ENCODE data around the gene MTFP1. TPM values are rescaled to one million over a fixed set of nuclear protein-coding genes. Genes with fewer than 3 reads are reported as not detected.

Gene MTFP1
- total RNA-seq, 1 experiment from 2014 or later, result 65.7 TPM

DNA sequence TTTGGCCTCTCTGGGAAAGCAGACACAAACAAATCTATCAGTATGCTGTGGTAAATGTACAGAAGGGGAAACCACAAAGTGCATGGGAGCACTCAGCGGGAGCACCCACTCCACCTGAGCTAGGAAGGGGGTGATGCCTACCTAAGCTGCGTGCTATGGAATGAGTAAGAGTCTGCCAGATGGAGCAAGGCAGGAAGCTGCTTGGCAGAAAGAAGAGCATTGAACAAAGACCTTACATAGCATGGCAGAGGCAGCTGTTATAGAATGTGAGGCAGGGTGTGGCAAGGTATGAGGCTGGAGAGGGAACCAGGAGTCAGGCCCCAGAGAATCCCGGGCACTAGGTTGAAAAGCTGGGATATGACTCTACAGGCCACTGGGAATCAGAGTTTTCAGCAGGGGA, 13.8 kb upstream of the MTFP1 start:
- no peak overlapping the region for H3K4me3 ChIP-seq (ENCODE audit: low read length)
- peaks cover 18% of the 10 kb centered on the region for H3K4me1 ChIP-seq (ENCODE audit: insufficient read depth, low read length)
- intact Hi-C loops (cut with micrococcal nuclease), result no loop called here
- no peak for DNase-seq
- no peaks in the 10 kb centered on the region for H3F3A ChIP-seq (ENCODE audit: low read length, unreplicated experiment)
- no peak for ATAC-seq
- no peaks in the 10 kb centered on the region for H3K27me3 ChIP-seq (ENCODE audit: low read length)
- CTCF ChIA-PET, result no interaction called here
- no TSS peak for BruUV-seq (replicated peaks)
- H3K9me3 ChIP-seq (ENCODE audit: low read length), result no peaks in the 10 kb centered on the region
- no peaks in the 10 kb centered on the region for H3K9me2 ChIP-seq (replicated peaks; ENCODE audit: low read length)
- H3K79me2 ChIP-seq (ENCODE audit: low read length), result no peaks in the 10 kb centered on the region
- H3K36me3 ChIP-seq (ENCODE audit: low read depth, low read length), result peaks cover 24% of the 10 kb centered on the region
- TF ChIP-seq EZH2phosphoT487 (IDR thresholded peaks at IDR 0.05; ENCODE audit: borderline replicate concordance, low read length) (no peak), EZH2 (IDR thresholded peaks at IDR 0.05; ENCODE audit: low read length, unreplicated experiment) (no peak)
- TF ChIP-seq, protein P1, sequence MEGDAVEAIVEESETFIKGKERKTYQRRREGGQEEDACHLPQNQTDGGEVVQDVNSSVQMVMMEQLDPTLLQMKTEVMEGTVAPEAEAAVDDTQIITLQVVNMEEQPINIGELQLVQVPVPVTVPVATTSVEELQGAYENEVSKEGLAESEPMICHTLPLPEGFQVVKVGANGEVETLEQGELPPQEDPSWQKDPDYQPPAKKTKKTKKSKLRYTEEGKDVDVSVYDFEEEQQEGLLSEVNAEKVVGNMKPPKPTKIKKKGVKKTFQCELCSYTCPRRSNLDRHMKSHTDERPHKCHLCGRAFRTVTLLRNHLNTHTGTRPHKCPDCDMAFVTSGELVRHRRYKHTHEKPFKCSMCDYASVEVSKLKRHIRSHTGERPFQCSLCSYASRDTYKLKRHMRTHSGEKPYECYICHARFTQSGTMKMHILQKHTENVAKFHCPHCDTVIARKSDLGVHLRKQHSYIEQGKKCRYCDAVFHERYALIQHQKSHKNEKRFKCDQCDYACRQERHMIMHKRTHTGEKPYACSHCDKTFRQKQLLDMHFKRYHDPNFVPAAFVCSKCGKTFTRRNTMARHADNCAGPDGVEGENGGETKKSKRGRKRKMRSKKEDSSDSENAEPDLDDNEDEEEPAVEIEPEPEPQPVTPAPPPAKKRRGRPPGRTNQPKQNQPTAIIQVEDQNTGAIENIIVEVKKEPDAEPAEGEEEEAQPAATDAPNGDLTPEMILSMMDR (conservative IDR thresholded peaks at IDR 0.05; ENCODE audit: low read depth, low read length), result no peak
- H2AFZ ChIP-seq (ENCODE audit: low read length), result no peak overlapping the region
- H4K20me1 ChIP-seq (ENCODE audit: low read length), result no peaks in the 10 kb centered on the region
- no peak overlapping the region for H3K9ac ChIP-seq (ENCODE audit: low read length)
- no peak overlapping the region for H3K27ac ChIP-seq (ENCODE audit: low read length)
- H3K4me2 ChIP-seq (ENCODE audit: low read length), result no peak overlapping the region
- POLR2A ChIA-PET (ENCODE audit: unreplicated experiment), result interaction anchor here (0.6 kb wide), 1 partner anchor 15 kb away, joined by 4 read pairs; the partner anchor contains the start of gene SEC14L2

DNA sequence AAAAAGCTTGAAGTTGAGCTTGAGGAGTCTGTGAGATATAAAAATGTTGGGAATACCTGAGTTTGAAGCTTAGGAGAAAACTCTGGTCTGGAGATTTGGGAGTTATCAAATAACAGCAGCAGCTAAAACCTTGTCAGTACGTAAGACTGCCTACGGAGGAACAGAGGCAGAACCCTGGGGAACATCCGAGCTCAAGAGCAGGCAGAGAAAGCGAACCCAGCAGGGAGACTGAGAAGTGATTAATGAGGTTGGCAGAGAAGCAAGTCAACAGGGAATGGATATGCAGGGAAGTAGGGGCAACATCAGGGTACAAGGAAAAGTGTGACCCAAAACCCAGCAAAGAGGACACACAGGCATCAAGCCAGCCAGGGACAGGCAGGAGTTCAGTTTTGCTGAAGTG, 12.6 kb upstream of the MTFP1 start:
- H3K79me2 ChIP-seq (ENCODE audit: low read length), result no peaks in the 10 kb centered on the region
- TF ChIP-seq EZH2 (IDR thresholded peaks at IDR 0.05; ENCODE audit: low read length, unreplicated experiment) (no peak), EZH2phosphoT487 (IDR thresholded peaks at IDR 0.05; ENCODE audit: borderline replicate concordance, low read length) (no peak)
- TF ChIP-seq, protein P1 (conservative IDR thresholded peaks at IDR 0.05; ENCODE audit: low read depth, low read length), result no peak
- no peak overlapping the region for H3K27ac ChIP-seq (ENCODE audit: low read length)
- intact Hi-C loops (cut with micrococcal nuclease), result no loop called here
- H3K9me2 ChIP-seq (replicated peaks; ENCODE audit: low read length), result no peaks in the 10 kb centered on the region
- no peak overlapping the region for H3K4me3 ChIP-seq (ENCODE audit: low read length)
- H2AFZ ChIP-seq (ENCODE audit: low read length), result no peak overlapping the region
- ATAC-seq (no peak), DNase-seq (no peak)
- no TSS peak for BruUV-seq (replicated peaks)
- no peak overlapping the region for H3K4me2 ChIP-seq (ENCODE audit: low read length)
- H3K4me1 ChIP-seq (ENCODE audit: insufficient read depth, low read length), result peaks cover 15% of the 10 kb centered on the region
- ChIA-PET POLR2A (ENCODE audit: unreplicated experiment) (no interaction called here), CTCF (interaction anchor here (0.7 kb wide), 2 partner anchors 9 to 11 kb away, joined by 3 to 5 read pairs; no protein-coding TSS in a partner anchor)
- H3F3A ChIP-seq (ENCODE audit: low read length, unreplicated experiment), result no peaks in the 10 kb centered on the region
- no peaks in the 10 kb centered on the region for H3K27me3 ChIP-seq (ENCODE audit: low read length)
- H3K9me3 ChIP-seq (ENCODE audit: low read length), result no peaks in the 10 kb centered on the region
- H3K36me3 ChIP-seq (ENCODE audit: low read depth, low read length), result peaks cover 34% of the 10 kb centered on the region
- H4K20me1 ChIP-seq (ENCODE audit: low read length), result no peaks in the 10 kb centered on the region
- H3K9ac ChIP-seq (ENCODE audit: low read length), result no peak overlapping the region

- CTCF ChIA-PET, result no interaction called here
- Histone ChIP-seq H3K4me1 (ENCODE audit: insufficient read depth, low read length) (peaks cover 8% of the 10 kb centered on the region), H3K9ac (ENCODE audit: low read length) (no peak overlapping the region), H3K27me3 (ENCODE audit: low read length) (no peaks in the 10 kb centered on the region), H3K79me2 (ENCODE audit: low read length) (no peaks in the 10 kb centered on the region), H4K20me1 (ENCODE audit: low read length) (no peaks in the 10 kb centered on the region), H3K27ac (ENCODE audit: low read length) (no peak overlapping the region), H3K9me3 (ENCODE audit: low read length) (no peaks in the 10 kb centered on the region), H3K4me3 (ENCODE audit: low read length) (no peak overlapping the region), H3K9me2 (replicated peaks; ENCODE audit: low read length) (no peaks in the 10 kb centered on the region), H3F3A (ENCODE audit: low read length, unreplicated experiment) (no peaks in the 10 kb centered on the region), H2AFZ (ENCODE audit: low read length) (no peak overlapping the region), H3K36me3 (ENCODE audit: low read depth, low read length) (peaks cover 40% of the 10 kb centered on the region), H3K4me2 (ENCODE audit: low read length) (no peak overlapping the region)
- BruUV-seq (replicated peaks), result no TSS peak
- TF ChIP-seq, protein P1 (conservative IDR thresholded peaks at IDR 0.05; ENCODE audit: low read depth, low read length), result no peak
- TF ChIP-seq EZH2 (IDR thresholded peaks at IDR 0.05; ENCODE audit: low read length, unreplicated experiment) (no peak), EZH2phosphoT487 (IDR thresholded peaks at IDR 0.05; ENCODE audit: borderline replicate concordance, low read length) (no peak)
- intact Hi-C loops (cut with micrococcal nuclease), result no loop called here
- POLR2A ChIA-PET (ENCODE audit: unreplicated experiment), result no interaction called here
- no peak for DNase-seq
- no peak for ATAC-seq
Observed at GRCh38 chr22:30413745-30414524, 11.6 kb upstream of the MTFP1 start.

Measured in PC-3 (cell line).